CD4-positive, alpha-beta T cell treated with Interleukin-12 subunit alpha and Interleukin-12 subunit beta, for 1 hour (primary cell): Measurements from ENCODE around the gene TIE1.

ENCODE experiments used
- DNase-seq: peaks from one replicate; pipeline ENCODE4 v3.0.0-alpha.2; 2020

Gene TIE1

DNA sequence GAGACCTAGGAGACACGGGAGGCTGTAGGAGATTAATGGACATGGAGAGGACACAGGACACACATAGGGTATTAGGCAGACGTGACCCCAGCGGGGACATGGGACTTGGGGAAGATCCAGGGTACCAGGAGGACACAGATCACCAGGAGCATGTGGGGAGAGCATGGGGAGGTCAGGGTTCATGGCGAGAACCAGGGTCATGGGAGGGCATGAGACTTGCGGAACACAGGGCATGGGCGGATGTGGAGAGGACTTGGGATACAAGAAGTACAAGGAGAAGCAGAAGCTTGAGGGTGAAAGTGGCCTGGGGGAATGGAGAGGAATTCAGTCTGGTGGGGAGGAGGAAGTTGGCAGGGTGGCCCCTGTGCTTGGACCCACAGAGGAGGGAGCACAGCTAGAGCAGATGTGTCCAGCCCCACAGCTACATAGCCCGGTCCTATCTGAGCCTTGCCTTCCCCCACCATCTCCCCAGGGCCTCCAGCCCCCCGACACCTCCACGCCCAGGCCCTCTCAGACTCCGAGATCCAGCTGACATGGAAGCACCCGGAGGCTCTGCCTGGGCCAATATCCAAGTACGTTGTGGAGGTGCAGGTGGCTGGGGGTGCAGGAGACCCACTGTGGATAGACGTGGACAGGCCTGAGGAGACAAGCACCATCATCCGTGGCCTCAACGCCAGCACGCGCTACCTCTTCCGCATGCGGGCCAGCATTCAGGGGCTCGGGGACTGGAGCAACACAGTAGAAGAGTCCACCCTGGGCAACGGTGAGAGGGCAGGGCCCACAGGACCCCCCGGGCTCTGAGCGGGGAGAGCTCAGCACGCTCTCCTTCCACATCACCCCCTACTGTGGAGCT is 12.1 kb downstream of the TIE1 start:
- no peak for DNase-seq

DNA sequence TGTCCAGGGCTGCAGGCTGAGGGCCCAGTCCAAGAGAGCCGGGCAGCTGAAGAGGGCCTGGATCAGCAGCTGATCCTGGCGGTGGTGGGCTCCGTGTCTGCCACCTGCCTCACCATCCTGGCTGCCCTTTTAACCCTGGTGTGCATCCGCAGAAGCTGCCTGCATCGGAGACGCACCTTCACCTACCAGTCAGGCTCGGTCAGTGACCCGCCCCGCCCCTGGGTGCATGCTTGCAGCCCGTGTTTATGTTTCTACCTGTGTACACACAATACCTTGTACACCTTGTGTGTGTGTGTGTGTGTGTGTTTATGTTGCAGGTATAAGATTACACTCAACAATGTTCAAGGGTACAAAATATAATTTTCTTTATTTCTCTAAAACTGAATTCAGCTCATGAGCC is 13.0 kb downstream of the TIE1 start:
- DNase-seq = no peak

DNA sequence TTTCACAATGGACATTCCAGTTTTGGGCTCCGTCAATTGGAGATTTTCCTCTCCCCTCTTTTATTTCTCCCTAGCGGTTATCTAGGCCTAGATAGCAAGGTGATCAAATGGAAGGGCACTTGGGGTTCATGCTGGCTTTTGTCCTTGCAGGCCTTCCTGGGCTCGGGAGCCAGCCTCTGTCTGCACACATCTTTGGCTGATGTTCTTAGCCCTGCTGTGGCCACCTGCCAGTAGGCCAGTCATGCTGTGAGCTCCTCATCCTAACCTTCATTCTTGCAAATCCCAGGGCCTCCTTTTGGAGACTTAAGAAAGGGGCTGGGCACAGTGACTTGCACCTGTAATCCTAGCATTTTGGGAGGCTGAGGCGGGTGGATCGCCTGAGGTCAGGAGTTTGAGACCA is 13.5 kb downstream of the TIE1 start:
- DNase-seq = no peak

DNA sequence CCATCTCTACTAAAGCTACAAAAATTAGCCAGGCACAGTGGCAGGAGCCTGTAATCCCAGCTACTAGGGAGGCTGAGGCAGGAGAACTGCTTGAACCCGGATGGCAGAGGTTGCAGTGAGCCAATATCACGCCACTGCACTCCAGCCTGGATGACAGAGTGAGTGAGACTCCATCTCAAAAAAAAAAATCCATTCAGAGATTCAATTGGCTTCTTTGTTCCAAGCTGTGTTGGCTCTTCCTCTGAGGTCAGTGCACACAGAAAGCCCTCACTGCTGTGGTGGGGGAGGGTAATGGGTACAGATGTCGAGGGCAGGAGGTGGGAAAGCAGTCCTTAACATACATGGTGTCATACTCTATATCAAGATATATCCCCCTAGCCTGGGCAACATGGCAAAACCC is 14.7 kb downstream of the TIE1 start:
- no peak for DNase-seq

DNA sequence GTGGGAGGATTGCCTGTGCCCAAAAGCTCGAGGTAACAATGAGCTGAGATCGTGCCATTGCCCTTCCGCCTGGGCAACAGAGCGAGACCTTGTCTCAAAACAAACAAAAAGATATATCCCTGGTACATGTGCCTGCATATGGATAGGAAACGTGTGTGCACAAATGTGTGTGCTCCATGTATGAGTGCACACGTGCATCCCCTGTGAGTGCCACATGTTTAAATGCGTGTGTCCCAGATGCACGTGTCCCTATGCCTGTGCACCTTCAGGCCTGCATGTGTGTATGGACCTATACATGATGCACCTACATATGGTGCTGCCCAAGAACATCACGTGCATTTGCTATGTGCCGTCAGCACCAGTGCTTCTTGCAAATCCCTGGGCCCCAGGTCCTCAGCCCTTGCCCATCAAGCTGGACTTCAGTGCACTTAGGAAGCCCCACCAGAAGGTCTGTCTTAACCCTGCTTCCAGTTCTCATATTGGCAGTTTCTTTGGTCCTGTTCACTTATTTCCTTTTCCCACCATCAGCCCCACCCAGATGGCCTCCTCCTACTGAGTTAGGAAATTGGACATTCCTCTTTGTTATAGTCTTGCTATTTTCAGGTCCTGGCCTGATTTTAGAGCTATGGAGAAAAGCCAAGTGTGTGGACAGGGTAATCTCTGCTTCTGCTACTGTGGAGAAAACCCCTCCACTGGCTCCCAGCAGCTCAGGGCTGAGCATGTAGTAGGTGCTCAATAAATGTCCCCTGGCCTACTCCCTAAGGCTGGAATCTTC is 15.4 kb downstream of the TIE1 start:
- DNase-seq = no peak

- DNase-seq = no peak
These were observed 16.1 kb downstream of the TIE1 start for GRCh38 chr1:43316738-43317520.

GRCh38 chr1:43317817-43318471 is 17.2 kb downstream of the TIE1 start:
- DNase-seq = no peak

GRCh38 chr1:43318831-43319230 is 18.0 kb downstream of the TIE1 start:
- DNase-seq = no peak

DNA sequence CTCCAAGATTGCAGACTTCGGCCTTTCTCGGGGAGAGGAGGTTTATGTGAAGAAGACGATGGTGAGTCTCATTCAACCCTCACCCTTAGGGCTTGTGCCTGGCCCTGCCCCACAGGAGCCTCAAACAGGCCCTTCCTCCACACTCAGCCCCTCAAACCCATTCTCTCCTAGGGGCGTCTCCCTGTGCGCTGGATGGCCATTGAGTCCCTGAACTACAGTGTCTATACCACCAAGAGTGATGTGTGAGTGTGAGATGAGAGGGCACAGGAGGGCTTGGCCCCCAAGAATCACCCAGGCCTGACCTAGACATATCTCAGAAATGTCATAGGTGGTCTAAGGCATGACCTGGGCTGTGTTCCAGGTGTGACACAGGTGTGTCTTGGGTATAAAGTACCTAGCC is 18.5 kb downstream of the TIE1 start:
- DNase-seq = no peak

- no peak for DNase-seq
These were observed 19.0 kb downstream of the TIE1 start for GRCh38 chr1:43319766-43320165.

DNA sequence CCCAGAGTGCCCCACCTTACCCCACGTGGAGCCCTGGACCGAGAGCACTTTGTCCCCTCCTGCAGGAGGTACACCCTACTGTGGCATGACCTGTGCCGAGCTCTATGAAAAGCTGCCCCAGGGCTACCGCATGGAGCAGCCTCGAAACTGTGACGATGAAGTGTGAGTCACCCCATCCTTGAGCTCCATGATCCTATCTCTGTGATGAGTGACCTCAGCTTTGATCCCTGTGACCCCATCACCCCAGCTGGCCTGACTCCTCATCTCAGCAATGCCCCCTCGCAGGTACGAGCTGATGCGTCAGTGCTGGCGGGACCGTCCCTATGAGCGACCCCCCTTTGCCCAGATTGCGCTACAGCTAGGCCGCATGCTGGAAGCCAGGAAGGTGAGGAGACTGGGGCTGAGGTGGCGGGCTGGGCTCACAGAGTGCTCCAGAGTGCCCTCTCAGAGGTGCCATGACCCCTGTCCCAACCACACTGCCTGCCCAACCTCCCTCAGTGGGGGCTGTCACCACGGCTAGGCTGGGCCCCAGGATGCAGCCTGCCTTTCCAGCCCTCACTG is 20.6 kb downstream of the TIE1 start:
- DNase-seq = no peak

DNA sequence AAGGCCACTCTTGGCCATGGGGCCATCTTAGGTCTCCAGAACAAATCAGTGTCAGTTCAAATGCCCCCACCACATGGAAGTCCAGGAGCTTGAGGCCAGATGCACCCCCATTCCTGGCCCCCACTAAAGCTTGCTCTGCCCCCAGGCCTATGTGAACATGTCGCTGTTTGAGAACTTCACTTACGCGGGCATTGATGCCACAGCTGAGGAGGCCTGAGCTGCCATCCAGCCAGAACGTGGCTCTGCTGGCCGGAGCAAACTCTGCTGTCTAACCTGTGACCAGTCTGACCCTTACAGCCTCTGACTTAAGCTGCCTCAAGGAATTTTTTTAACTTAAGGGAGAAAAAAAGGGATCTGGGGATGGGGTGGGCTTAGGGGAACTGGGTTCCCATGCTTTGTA is 21.7 kb downstream of the TIE1 start:
- DNase-seq = no peak

DNA sequence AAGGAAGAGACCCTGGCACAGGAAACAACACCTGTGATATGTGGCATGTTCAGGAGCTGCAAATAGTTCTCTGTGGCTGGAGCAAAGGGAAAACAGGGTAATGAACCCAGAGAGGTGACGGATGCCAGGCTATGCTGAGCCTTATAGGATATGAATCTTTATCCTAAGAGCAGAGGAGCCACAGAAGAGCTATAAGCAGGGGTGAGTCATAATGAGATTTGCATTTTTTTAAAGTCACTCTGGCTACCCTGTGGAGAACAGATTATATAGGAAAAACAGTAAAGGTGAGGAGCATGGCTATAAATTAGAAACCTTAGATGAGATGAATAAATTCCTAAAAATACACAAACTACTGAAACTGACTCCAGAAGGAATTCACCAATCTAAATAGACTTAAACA is 24.0 kb downstream of the TIE1 start:
- DNase-seq = no peak

DNA sequence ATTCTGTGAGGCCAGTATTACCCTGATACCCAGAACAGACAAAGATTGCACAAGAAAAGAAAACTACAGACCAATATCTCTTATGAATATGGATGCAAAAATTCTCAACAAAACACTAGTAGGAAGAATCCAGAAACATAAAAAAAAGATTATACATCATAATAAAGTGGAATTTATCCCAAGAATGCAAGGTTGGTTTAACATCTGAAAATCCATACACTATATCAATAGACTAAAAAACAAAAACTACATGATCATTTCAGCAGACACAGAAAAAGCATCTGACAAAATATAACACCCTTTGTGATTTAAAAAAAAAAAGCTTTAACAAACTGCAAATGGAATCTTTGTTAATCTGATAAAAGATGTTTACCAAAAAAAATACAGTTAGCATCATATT is 24.6 kb downstream of the TIE1 start:
- no peak for DNase-seq

DNA sequence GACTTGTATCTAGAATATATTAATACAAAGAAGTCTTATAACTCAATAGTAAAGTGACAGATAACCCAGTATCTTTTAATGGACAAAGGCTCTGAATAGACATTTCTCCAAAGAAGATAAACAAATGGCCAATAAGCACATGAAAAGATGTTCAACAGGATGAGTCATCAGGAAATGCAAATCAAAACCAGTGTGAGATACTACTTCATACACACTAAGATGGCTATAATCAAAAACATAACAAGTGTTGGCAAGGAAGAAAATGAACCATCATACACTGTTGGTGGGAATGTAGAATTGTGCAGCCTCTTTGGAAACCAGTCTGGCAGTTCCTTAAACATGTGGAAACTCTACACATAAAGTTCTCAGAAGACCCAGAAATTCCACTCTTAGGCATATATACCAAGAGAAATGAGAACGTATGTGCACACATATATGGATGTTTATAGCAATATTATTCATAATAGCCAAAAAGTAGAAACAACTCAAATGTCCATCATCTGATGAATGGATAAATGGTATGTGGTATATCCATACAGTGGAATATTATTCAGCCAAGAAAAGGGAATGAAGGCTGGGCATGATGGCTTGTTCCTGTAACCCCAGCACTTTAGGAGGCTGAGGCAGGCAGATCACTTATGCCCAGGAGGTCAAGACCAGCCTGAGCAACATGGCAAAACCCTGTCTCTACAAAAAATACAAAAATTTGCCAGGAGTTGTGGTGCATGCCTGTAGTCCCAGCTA is 26.9 kb downstream of the TIE1 start:
- DNase-seq = no peak

GRCh38 chr1:43329995-43330751 is 29.4 kb downstream of the TIE1 start:
- no peak for DNase-seq

- no peak for DNase-seq
These were observed 30.9 kb downstream of the TIE1 start for GRCh38 chr1:43331688-43332087.

DNA sequence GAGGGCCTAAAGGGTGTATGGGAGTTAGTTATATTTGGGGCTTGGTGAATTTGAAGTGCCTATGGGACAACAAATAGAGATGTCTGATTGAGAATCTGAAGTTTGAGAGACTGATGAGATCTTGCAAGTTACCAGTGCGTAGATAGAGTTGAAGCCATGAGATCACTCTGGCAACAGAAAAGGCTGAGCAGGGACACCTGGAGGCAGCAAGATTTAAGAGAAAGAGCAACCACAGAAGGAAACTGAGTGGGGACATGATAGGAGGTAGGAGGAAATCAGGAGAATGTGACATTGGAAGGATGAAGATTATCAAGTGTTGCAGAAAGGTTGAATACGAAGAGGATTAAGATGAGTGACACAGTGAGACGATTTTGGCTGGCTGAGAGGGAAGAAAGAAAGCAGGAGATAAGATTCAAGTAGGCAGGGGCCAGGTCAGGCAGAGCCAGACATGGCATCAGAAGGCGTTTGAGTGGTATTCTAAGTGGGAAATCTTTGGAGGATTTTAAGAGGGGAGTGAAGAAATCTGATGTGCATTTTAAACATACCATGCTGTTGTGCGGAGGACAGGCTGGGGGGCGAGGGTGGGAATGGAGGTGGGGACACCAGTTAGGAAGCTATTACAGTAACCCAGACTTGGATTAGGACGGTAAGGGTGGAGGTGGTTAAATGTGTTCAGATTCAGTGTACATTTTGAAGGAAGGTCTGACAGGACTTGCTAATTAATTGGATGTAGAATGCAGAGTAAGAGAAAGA is 33.8 kb downstream of the TIE1 start:
- DNase-seq = no peak

DNA sequence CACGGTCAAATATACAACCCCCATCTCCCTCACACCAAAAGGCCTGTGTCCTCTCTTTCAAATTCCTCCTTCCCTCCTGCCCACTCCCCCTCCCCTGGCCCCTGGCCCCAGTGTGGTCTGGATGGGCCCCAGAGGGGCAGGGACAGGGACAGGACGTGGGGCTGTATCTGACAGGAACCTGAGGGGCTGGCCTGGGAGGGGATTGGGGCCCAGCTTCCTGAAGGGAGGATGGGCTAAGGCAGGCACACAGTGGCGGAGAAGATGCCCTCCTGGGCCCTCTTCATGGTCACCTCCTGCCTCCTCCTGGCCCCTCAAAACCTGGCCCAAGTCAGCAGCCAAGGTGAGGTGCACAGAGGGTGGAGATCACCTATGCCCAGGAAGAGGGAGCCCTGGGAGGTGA is 36.8 kb downstream of the TIE1 start, which contains the start of gene MPL:
MPL (plus strand) TSS at position 231 of the 400 bp plus-strand sequence; CDS start at position 262, 31 bp downstream.
- no peak for DNase-seq

GRCh38 chr1:43338001-43338400 is 37.2 kb downstream of the TIE1 start:
- DNase-seq = no peak
